GM11168 (cell line): Measurements from ENCODE around the gene TMEM59L.
"Not testable (repeated sequence)": the region's sequence is repeated elsewhere in the genome, so short reads cannot be mapped to it uniquely, and the experiment has no call there.

Experiments
- in situ Hi-C: fragments of 300-500 bp; cut with MboI; formaldehyde crosslinking; loops from one replicate; pipeline ENCODE4 v1.12.0; 2022; ENCODE audit warnings: low sequenced_read_pairs; ENCODE audit not compliant: unreplicated experiment

The TMEM59L gene

DNA sequence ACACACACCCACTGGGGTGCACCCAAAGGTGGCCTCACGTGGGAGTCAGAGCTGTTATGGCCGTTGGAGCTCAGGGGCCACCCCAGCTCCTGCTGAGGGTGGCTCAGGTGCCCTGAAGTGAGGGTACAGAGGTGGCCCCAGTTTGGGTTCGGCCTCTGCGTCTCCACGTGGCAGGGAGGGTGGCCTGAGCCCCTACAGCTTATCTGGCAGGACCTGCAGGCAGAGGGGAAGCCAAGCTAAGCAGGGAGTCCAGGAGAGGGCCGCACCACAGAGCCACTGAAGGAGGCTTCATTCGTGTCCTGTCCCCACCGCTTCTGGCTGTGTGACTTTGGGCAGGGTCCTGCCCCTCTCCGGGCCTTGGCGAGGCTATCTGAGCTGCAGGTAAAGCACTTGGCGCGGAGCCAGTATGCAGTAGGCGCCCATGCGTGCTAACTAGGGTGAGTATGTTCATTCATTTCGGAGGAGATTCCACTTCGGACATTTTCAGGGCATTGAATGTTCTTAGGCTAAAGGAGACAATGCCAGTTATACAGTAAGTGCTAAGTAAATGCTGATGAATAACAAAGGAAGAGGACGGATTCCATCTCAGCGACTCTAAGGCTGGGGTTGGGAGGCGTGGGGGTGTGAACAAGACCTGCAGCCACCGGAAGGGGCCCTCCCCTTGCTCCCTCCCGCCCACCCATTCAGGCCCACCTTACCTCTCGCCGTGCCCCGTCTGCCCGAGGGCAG is 19.1 kb upstream of the TMEM59L start:
- in situ Hi-C loops, result no loop called here

- in situ Hi-C loops, result no loop called here
These were observed 18.4 kb upstream of the TMEM59L start for GRCh38 chr19:18594096-18594823.

DNA sequence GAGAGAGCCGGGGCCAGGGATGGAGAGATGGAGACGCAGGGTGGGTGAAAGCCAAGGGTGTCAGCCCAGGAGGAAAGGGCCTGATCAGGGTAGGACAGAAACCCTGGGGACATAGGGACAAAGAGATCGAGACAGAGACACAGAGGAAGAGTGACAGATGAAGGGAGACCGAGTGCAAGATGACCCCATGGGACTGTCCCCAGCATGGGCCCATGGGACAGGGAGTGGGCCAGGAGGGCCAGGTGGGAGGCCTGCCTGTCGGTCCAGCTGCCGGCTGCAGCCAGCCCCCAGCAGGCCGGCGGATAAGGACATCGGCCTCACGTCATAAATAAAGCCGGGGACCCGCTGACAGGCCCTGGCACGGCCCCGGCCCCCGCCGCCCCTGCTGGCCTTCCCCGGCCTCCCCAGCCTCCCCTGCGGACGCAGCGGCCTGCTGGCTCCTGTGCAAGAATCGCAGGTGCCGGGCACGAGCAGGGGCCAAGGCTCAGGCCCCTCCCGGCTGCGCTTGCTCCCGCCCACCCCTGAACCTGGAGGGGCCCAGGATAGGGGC is 17.8 kb upstream of the TMEM59L start:
- in situ Hi-C loops, result no loop called here

- in situ Hi-C loops, result no loop called here
These were observed 17.2 kb upstream of the TMEM59L start for GRCh38 chr19:18595475-18595874.

GRCh38 chr19:18596752-18597157 is 15.9 kb upstream of the TMEM59L start:
- in situ Hi-C loops, result no loop called here

GRCh38 chr19:18597809-18598660 is 14.6 kb upstream of the TMEM59L start:
- in situ Hi-C loops, result no loop called here

GRCh38 chr19:18599485-18599884 is 13.2 kb upstream of the TMEM59L start:
- in situ Hi-C loops, result no loop called here

DNA sequence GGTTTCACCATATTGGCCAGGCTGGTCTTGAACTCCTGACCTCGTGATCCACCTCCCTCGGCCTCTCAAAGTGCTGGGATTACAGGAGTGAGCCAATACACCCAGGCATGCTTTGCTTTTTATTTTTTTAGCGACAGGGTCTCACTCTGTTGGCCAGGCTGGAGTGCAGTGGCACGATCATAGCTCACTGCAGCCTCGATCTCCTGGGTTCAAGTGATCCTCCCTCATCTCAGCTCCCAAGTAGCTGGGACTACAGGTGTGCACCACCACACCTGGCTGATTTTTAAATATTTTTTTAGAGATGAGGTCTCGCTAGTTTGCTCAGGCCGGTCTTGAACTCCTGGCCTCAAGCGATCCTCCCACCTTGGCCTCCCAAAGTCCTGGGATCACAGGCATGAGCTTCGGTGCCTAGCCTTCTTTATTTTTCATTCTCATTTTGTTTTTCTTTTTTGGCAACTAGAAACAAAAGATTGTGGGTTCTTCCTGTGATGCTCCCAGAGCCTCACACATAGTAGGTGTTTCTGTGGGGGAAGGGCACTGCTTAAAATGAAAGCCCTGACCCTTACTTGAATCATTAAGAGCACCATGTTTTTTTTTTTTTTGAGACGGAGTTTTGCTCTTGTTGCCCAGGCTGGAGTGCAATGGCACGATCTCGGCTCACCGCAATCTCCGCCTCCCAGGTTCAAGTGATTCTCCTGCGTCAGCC is 11.8 kb upstream of the TMEM59L start:
- in situ Hi-C loops, result not testable (repeated sequence)

GRCh38 chr19:18601875-18602274 is 10.8 kb upstream of the TMEM59L start:
- in situ Hi-C loops, result no loop called here

GRCh38 chr19:18603255-18603957 is 9.3 kb upstream of the TMEM59L start:
- in situ Hi-C loops, result no loop called here

- in situ Hi-C loops, result no loop called here
These were observed 8.5 kb upstream of the TMEM59L start for GRCh38 chr19:18603958-18604819.

GRCh38 chr19:18604820-18605159 is 7.9 kb upstream of the TMEM59L start:
- in situ Hi-C loops, result no loop called here

- in situ Hi-C loops, result no loop called here
These were observed 7.5 kb upstream of the TMEM59L start for GRCh38 chr19:18605196-18605545.

DNA sequence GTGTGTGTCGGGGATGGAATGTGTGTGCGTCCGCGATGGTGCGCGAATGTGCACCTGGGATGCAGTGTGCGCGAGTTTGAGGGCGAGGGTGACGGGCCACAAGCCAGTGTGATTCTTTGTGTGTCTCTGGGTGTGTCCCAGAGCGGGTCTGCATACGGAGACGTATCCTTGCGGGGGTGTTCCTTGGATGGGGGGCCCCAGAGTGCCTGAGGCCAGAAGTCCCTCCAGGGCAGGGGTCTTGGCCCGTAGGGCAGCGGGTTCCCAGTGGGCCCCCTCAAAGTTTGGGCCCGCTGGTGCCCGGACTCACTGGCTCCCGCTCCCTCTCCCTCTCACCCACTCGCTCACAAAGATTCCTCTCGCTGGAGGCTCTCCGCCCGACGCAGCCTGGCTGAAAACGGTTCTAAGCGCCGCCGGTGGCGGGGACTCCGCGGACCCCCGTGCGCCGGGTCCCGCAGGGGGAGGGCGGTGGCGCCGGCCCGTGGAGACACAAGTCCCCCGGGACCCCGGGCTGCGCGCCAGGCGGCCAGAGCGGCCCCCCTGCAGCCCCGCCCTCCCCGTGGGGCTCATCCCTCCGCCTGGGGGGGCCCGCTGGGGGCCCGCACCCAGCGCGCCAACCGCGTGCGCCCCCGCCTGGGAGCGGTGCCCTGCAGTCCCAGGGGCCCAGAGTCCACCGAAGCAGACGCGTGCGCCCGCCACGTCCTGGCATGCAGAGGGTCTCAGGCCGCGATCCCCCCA is 7.0 kb upstream of the TMEM59L start:
- in situ Hi-C loops, result no loop called here

- in situ Hi-C loops, result no loop called here
These were observed 6.1 kb upstream of the TMEM59L start, which contains the start of gene CRLF1 for GRCh38 chr19:18606281-18607225. CRLF1 (minus strand) TSS chr19:18606799; CDS start chr19:18606656, 143 bp downstream.

DNA sequence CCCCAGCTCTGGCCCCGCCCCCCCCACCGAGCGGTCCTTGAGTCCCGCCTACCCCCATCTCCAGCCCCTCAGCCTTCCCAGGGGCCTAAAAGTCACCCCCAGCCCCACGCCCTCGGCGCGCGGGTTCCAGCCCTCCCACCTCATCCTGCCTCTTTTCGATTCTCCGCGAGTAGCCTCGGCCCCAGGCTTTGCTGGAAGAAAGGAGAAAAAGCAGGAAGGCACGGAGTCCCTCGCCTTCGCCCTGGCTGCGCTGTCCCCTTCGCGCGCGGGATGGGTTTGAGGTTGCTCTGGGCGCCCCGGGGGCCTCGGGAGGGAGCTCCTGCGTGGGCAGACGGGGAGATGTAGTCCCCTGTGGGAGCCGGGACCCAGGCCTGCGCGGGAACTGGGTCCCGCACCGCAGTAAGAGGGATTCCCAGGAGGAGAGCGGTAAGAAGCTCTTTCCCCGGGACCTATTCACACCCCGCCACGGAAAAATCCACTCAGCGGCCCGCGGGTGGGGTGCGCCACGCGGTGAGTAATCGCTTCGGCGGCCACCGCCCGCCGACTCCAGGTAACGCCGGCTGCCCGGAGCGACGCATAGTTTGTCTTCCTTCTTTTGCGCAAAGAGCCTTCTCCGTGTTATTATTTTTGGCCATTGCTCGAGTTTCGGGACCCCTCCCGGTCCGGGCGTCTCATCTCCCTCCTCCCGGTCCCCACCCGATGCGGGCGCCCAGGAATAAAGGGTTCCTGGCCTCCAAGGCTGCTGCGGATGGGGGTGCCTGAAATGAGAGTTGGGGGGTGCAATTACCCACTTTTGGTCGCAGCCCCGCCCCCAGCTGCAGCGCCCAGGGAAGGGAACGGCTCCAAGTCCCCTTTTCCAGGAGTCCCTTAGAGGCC is 5.2 kb upstream of the TMEM59L start:
- in situ Hi-C loops, result no loop called here
